ENCODE data around the gene BTBD18. TPM values are rescaled to one million over a fixed set of nuclear protein-coding genes. Genes with fewer than 3 reads are reported as not detected.

Gene BTBD18
- total and polyA plus RNA-seq, 2 of the 13 experiments (the other 11 are each of a cell fraction or from before 2014, with no cell fraction given) = not detected

DNA sequence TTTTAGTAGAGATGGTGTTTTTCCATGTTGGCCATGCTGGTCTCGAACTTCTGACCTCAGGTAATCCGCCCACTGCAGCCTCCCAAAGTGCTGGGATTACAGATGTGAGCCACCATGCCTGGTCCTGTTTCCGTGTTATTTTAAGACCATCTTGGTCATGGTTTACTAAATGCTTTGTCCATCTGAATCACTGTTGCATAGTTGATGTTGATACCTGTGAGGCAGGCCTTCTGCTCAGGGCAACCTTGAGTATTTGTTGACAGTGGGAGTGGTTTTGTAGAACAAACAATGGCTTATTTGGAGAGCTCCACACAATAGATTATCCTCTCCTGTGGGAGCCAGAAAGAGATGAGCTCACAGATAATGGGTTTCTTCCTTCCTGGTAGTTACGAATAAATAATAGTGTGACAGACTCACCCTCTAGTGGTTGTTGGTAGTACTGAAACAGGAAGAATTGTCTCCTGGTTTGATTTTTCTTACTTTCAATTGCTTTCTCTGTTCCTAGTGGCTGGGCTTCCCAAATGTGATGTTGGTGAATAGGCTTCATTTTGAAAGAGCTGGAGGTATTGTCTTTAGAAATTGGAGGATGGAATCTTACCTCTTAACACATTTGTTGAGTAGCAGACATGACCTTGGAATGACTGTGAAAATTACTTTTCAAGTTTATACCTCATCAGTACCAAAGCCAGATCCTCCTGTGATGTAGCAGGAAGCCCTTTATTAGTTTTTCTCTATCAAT is 49.0 kb upstream of the BTBD18 start (continued):
- TF ChIP-seq, protein P1, sequence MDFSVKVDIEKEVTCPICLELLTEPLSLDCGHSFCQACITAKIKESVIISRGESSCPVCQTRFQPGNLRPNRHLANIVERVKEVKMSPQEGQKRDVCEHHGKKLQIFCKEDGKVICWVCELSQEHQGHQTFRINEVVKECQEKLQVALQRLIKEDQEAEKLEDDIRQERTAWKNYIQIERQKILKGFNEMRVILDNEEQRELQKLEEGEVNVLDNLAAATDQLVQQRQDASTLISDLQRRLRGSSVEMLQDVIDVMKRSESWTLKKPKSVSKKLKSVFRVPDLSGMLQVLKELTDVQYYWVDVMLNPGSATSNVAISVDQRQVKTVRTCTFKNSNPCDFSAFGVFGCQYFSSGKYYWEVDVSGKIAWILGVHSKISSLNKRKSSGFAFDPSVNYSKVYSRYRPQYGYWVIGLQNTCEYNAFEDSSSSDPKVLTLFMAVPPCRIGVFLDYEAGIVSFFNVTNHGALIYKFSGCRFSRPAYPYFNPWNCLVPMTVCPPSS (IDR thresholded peaks at IDR 0.05) = no peak
- TF ChIP-seq ZNF205 (CRISPR knock-in tag; IDR thresholded peaks at IDR 0.05) (peak; percentile 59; the same call in 1 of the 2 replicates), ZNF557 (CRISPR knock-in tag; IDR thresholded peaks at IDR 0.05) (no peak), PRMT3 (CRISPR knock-in tag; IDR thresholded peaks at IDR 0.05; ENCODE audit: borderline replicate concordance, low read depth) (no peak), ZSCAN30 (CRISPR knock-in tag; IDR thresholded peaks at IDR 0.05) (no peak), KLF13 (CRISPR knock-in tag; IDR thresholded peaks at IDR 0.05) (no peak), ISX (CRISPR knock-in tag; conservative IDR thresholded peaks at IDR 0.05) (no peak), MAF1 (CRISPR knock-in tag; IDR thresholded peaks at IDR 0.05; ENCODE audit: borderline replicate concordance) (no peak), ZMYM4 (CRISPR knock-in tag; IDR thresholded peaks at IDR 0.05) (peak; percentile 82), ZNF781 (CRISPR knock-in tag; IDR thresholded peaks at IDR 0.05; ENCODE audit: borderline replicate concordance, not compliant biosample characterization) (no peak), KMT2A (CRISPR knock-in tag; IDR thresholded peaks at IDR 0.05) (no peak), ZNF496 (CRISPR knock-in tag; IDR thresholded peaks at IDR 0.05; ENCODE audit: insufficient replicate concordance) (no peak), PHB2 (IDR thresholded peaks at IDR 0.05; ENCODE audit: partially characterized antibody) (no peak), KDM3A (CRISPR knock-in tag; IDR thresholded peaks at IDR 0.05; ENCODE audit: low read depth) (peak; percentile 34; the same call in 1 of the 2 replicates), AKAP8 (CRISPR knock-in tag; IDR thresholded peaks at IDR 0.05) (no peak), KLF6 (CRISPR knock-in tag; IDR thresholded peaks at IDR 0.05) (no peak)
- TF ChIP-seq, protein P2, sequence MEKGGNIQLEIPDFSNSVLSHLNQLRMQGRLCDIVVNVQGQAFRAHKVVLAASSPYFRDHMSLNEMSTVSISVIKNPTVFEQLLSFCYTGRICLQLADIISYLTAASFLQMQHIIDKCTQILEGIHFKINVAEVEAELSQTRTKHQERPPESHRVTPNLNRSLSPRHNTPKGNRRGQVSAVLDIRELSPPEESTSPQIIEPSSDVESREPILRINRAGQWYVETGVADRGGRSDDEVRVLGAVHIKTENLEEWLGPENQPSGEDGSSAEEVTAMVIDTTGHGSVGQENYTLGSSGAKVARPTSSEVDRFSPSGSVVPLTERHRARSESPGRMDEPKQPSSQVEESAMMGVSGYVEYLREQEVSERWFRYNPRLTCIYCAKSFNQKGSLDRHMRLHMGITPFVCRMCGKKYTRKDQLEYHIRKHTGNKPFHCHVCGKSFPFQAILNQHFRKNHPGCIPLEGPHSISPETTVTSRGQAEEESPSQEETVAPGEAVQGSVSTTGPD (CRISPR knock-in tag; IDR thresholded peaks at IDR 0.05) = no peak
- TF ChIP-seq, protein P3, sequence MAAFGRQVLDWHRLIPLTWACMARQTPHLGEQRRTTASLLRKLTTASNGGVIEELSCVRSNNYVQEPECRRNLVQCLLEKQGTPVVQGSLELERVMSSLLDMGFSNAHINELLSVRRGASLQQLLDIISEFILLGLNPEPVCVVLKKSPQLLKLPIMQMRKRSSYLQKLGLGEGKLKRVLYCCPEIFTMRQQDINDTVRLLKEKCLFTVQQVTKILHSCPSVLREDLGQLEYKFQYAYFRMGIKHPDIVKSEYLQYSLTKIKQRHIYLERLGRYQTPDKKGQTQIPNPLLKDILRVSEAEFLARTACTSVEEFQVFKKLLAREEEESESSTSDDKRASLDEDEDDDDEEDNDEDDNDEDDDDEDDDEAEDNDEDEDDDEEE (CRISPR knock-in tag; IDR thresholded peaks at IDR 0.05) = no peak
- TF ChIP-seq, protein P4, sequence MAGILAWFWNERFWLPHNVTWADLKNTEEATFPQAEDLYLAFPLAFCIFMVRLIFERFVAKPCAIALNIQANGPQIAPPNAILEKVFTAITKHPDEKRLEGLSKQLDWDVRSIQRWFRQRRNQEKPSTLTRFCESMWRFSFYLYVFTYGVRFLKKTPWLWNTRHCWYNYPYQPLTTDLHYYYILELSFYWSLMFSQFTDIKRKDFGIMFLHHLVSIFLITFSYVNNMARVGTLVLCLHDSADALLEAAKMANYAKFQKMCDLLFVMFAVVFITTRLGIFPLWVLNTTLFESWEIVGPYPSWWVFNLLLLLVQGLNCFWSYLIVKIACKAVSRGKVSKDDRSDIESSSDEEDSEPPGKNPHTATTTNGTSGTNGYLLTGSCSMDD (CRISPR knock-in tag; IDR thresholded peaks at IDR 0.05) = no peak
- TF ChIP-seq, protein P5, sequence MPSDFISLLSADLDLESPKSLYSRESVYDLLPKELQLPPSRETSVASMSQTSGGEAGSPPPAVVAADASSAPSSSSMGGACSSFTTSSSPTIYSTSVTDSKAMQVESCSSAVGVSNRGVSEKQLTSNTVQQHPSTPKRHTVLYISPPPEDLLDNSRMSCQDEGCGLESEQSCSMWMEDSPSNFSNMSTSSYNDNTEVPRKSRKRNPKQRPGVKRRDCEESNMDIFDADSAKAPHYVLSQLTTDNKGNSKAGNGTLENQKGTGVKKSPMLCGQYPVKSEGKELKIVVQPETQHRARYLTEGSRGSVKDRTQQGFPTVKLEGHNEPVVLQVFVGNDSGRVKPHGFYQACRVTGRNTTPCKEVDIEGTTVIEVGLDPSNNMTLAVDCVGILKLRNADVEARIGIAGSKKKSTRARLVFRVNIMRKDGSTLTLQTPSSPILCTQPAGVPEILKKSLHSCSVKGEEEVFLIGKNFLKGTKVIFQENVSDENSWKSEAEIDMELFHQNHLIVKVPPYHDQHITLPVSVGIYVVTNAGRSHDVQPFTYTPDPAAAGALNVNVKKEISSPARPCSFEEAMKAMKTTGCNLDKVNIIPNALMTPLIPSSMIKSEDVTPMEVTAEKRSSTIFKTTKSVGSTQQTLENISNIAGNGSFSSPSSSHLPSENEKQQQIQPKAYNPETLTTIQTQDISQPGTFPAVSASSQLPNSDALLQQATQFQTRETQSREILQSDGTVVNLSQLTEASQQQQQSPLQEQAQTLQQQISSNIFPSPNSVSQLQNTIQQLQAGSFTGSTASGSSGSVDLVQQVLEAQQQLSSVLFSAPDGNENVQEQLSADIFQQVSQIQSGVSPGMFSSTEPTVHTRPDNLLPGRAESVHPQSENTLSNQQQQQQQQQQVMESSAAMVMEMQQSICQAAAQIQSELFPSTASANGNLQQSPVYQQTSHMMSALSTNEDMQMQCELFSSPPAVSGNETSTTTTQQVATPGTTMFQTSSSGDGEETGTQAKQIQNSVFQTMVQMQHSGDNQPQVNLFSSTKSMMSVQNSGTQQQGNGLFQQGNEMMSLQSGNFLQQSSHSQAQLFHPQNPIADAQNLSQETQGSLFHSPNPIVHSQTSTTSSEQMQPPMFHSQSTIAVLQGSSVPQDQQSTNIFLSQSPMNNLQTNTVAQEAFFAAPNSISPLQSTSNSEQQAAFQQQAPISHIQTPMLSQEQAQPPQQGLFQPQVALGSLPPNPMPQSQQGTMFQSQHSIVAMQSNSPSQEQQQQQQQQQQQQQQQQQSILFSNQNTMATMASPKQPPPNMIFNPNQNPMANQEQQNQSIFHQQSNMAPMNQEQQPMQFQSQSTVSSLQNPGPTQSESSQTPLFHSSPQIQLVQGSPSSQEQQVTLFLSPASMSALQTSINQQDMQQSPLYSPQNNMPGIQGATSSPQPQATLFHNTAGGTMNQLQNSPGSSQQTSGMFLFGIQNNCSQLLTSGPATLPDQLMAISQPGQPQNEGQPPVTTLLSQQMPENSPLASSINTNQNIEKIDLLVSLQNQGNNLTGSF (CRISPR knock-in tag; IDR thresholded peaks at IDR 0.05) = no peak

Measured in HepG2 (cell line).